ENCODE results near the gene SPSB2. TPM values are rescaled to one million over a fixed set of nuclear protein-coding genes. Genes with fewer than 3 reads are reported as not detected.

Gene SPSB2
- total RNA-seq, 1 donor from 2014 or later: 7.9 TPM

DNA sequence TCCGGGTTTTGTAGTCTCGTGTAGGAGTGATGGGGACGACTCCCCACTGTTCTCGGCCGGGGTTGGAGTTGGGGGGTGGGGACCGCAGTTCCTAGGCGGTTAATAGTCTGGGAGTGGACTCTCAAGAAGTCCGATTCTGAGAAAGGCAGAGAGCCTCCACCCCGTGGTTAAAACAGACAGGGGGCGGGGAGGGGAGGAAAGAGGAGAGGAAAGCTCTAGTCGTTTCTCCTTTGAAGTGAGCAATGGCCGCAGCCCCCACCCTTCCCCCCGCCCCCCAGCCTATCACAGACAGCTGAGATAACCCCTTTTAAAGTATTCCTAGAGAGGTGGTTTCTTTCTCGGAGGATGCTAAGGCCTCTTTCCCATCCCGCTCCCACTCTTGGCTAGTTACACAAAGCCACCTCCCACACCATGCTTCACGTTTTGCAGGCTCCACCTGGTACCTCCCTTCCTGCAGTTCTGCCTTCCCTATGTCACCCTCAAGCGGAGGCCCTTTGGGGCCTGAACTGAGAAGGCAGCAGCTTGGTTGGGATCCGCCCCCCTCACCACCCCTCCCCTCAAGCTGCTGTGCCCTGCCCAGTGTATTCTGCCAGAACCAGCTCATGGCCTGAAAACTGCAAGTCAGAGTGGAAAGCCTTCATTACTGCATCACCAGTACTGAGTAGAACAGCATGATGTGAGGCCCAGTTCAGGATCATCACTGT is 20.3 kb downstream of the SPSB2 start:
- FAIRE-seq (peak; percentile 43), DNase-seq (ENCODE audit: low read depth) (peak; percentile 81)
- Histone ChIP-seq H3K36me3 (ENCODE audit: control insufficient read depth, insufficient read depth, low read length) (peaks cover 11% of the 10 kb centered on the region), H3K27me3 (ENCODE audit: control insufficient read depth, insufficient read depth, low read length) (no peaks in the 10 kb centered on the region), H3K4me3 (ENCODE audit: low read depth, low read length) (peak overlapping the region; percentile 79)
- no peak for TF ChIP-seq CTCF (IDR thresholded peaks at IDR 0.05; ENCODE audit: insufficient read depth, low read length, severe bottlenecking)

DNA sequence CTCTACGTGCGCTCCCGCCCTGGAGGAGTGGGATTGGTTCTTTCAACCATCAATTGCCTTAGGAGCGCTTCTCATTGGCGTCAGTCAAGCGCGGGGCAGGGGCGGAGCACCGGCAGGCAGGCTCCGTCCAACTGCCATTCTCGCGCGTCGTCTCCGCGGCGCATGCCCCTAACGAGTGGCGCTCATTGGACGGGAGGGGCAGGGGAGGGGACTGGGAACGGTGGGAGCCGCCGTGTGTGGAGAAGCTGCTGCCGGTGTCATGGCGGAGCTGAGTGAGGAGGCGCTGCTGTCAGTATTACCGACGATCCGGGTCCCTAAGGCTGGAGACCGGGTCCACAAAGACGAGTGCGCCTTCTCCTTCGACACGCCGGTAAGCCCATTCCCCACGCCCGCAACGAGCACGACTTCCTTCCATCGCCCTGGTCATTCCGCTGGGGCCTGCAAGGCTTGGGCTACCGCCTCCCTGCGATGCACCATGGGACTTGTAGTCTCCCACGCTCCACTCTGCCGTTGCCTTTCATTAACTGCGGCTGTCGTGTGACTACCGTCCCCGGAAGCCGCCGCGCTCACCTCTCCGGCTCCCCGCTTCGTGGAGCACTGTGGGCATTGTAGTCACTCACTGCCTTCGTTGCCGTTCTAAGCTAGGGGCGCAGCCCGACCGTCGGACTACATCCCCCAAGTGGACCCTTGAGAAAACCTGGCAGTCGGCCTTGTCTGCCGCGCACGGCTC is 21.0 kb downstream of the SPSB2 start, which contains the start of gene USP5:
TSS of gene USP5 (plus strand) at position 230 of the 730 bp plus-strand sequence. CDS start at position 260, 30 bp downstream.
- no peak for FAIRE-seq
- TF ChIP-seq CTCF (IDR thresholded peaks at IDR 0.05; ENCODE audit: insufficient read depth, low read length, severe bottlenecking): no peak
- H3K4me3 ChIP-seq (ENCODE audit: low read depth, low read length): peak within 1 kb of the TSS; percentile 79
- peak; percentile 98 for DNase-seq (ENCODE audit: low read depth)
- no peaks in the 10 kb centered on the region for H3K27me3 ChIP-seq (ENCODE audit: control insufficient read depth, insufficient read depth, low read length)
- peaks cover 8% of the 10 kb centered on the region for H3K36me3 ChIP-seq (ENCODE audit: control insufficient read depth, insufficient read depth, low read length)

- no peak for TF ChIP-seq CTCF (IDR thresholded peaks at IDR 0.05; ENCODE audit: insufficient read depth, low read length, severe bottlenecking)
- FAIRE-seq (no peak), DNase-seq (ENCODE audit: low read depth) (peak; percentile 98)
- H3K36me3 ChIP-seq (ENCODE audit: control insufficient read depth, insufficient read depth, low read length): peaks cover 5% of the 10 kb centered on the region
- peak within 1 kb of the TSS; percentile 79 for H3K4me3 ChIP-seq (ENCODE audit: low read depth, low read length)
- H3K27me3 ChIP-seq (ENCODE audit: control insufficient read depth, insufficient read depth, low read length): no peaks in the 10 kb centered on the region
Observed at GRCh38 chr12:6851153-6851920, 21.8 kb downstream of the SPSB2 start, which contains the start of gene CDCA3. Gene CDCA3, minus strand, starts transcription at chr12:6851286. Its CDS starts 334 bp downstream, at chr12:6850952.

GRCh38 chr12:6850796-6851152 is 22.3 kb downstream of the SPSB2 start:
- peaks cover 3% of the 10 kb centered on the region for H3K36me3 ChIP-seq (ENCODE audit: control insufficient read depth, insufficient read depth, low read length)
- TF ChIP-seq CTCF (IDR thresholded peaks at IDR 0.05; ENCODE audit: insufficient read depth, low read length, severe bottlenecking): no peak
- no peak for DNase-seq (ENCODE audit: low read depth)
- peak overlapping the region; percentile 79 for H3K4me3 ChIP-seq (ENCODE audit: low read depth, low read length)
- no peak for FAIRE-seq
- no peaks in the 10 kb centered on the region for H3K27me3 ChIP-seq (ENCODE audit: control insufficient read depth, insufficient read depth, low read length)

DNA sequence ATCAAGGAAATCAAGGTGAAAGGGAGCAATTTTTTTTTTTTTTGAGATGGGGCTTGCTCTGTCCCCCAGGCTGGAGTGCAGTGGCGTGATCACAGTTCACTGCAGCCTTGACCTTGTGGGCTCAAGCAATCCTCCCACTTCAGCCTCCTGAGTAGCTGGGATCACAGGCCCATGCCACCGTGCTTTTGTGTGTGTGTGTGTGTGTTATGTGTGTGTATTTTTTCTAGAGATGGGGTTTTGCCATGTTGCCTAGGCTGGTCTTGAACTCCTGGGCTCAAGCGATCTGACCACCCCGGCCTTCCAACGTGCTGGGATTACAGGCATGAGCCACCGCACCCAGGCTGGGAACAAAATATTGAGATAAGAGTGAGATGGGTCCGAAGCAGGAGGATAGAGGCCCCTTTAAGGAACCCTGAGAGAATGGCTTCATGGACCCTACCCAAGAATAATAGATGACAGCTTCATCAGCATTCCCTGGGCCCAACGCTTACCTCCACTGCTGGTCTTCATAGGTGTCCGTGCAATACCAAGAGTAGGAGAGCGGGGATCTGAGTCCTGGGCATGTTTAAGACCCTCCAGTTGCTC is 23.0 kb downstream of the SPSB2 start:
- no peak for FAIRE-seq
- DNase-seq (ENCODE audit: low read depth): no peak
- Histone ChIP-seq H3K36me3 (ENCODE audit: control insufficient read depth, insufficient read depth, low read length) (peaks cover 4% of the 10 kb centered on the region), H3K27me3 (ENCODE audit: control insufficient read depth, insufficient read depth, low read length) (no peaks in the 10 kb centered on the region), H3K4me3 (ENCODE audit: low read depth, low read length) (no peak overlapping the region)
- no peak for TF ChIP-seq CTCF (IDR thresholded peaks at IDR 0.05; ENCODE audit: insufficient read depth, low read length, severe bottlenecking)

All from bronchial epithelial cell (primary cell).